ENCODE results near the gene RIMS1.

RIMS1 gene

GRCh38 chr6:71886184-71887005 lies at the start of gene RIMS1:
Gene RIMS1 (plus strand): TSS chr6:71886550. CDS start chr6:71887024, 474 bp downstream.
- peak; percentile 42 for ATAC-seq
- Mint-ChIP-seq H3K4me1 (peaks cover 6% of the 10 kb centered on the region), H3K4me3 (peak within 1 kb of the TSS; percentile 2), H3K27me3 (peaks cover 47% of the 10 kb centered on the region), H3K9me3 (no peaks in the 10 kb centered on the region), H3K36me3 (no peaks in the 10 kb centered on the region), H3K27ac (no peak within 1 kb of the TSS)

GRCh38 chr6:71851214-71851613 lies 35.1 kb upstream of the RIMS1 start:
- H3K27me3 Mint-ChIP-seq: no peaks in the 10 kb centered on the region
- no peak overlapping the region for H3K4me3 Mint-ChIP-seq
- peaks cover 3% of the 10 kb centered on the region for H3K9me3 Mint-ChIP-seq
- no peaks in the 10 kb centered on the region for H3K36me3 Mint-ChIP-seq
- no peak overlapping the region for H3K27ac Mint-ChIP-seq
- no peak for ATAC-seq
- H3K4me1 Mint-ChIP-seq: no peaks in the 10 kb centered on the region

GRCh38 chr6:71852948-71853347 lies 33.4 kb upstream of the RIMS1 start:
- Mint-ChIP-seq H3K4me1 (no peaks in the 10 kb centered on the region), H3K27me3 (no peaks in the 10 kb centered on the region), H3K27ac (no peak overlapping the region), H3K9me3 (peaks cover 3% of the 10 kb centered on the region), H3K4me3 (no peak overlapping the region), H3K36me3 (no peaks in the 10 kb centered on the region)
- ATAC-seq: no peak

GRCh38 chr6:71855406-71855805 lies 30.9 kb upstream of the RIMS1 start:
- Mint-ChIP-seq H3K4me3 (no peak overlapping the region), H3K27me3 (no peaks in the 10 kb centered on the region), H3K4me1 (no peaks in the 10 kb centered on the region), H3K9me3 (peaks cover 3% of the 10 kb centered on the region), H3K36me3 (no peaks in the 10 kb centered on the region), H3K27ac (no peak overlapping the region)
- ATAC-seq: no peak

GRCh38 chr6:71879016-71879415 lies 7.3 kb upstream of the RIMS1 start:
- H3K4me1 Mint-ChIP-seq: no peaks in the 10 kb centered on the region
- no peak overlapping the region for H3K4me3 Mint-ChIP-seq
- peaks cover 9% of the 10 kb centered on the region for H3K27me3 Mint-ChIP-seq
- no peak for ATAC-seq
- no peaks in the 10 kb centered on the region for H3K36me3 Mint-ChIP-seq
- H3K27ac Mint-ChIP-seq: no peak overlapping the region
- peaks cover 4% of the 10 kb centered on the region for H3K9me3 Mint-ChIP-seq

GRCh38 chr6:71887006-71887743 lies 825 bp downstream of the RIMS1 start:
- Mint-ChIP-seq H3K27me3 (peaks cover 47% of the 10 kb centered on the region), H3K4me3 (no peak overlapping the region), H3K27ac (no peak overlapping the region), H3K4me1 (peaks cover 6% of the 10 kb centered on the region), H3K9me3 (no peaks in the 10 kb centered on the region), H3K36me3 (no peaks in the 10 kb centered on the region)
- ATAC-seq: peak; percentile 6

- no peaks in the 10 kb centered on the region for H3K9me3 Mint-ChIP-seq
- no peak for ATAC-seq
- H3K27ac Mint-ChIP-seq: no peak overlapping the region
- no peak overlapping the region for H3K4me3 Mint-ChIP-seq
- peaks cover 47% of the 10 kb centered on the region for H3K27me3 Mint-ChIP-seq
- no peaks in the 10 kb centered on the region for H3K36me3 Mint-ChIP-seq
- peaks cover 6% of the 10 kb centered on the region for H3K4me1 Mint-ChIP-seq
Observed at GRCh38 chr6:71887744-71888230, 1.4 kb downstream of the RIMS1 start.

- Mint-ChIP-seq H3K27ac (no peak overlapping the region), H3K27me3 (peaks cover 39% of the 10 kb centered on the region), H3K36me3 (no peaks in the 10 kb centered on the region), H3K9me3 (no peaks in the 10 kb centered on the region), H3K4me1 (peaks cover 6% of the 10 kb centered on the region), H3K4me3 (no peak overlapping the region)
- ATAC-seq: no peak
Observed at GRCh38 chr6:71888756-71889340, 2.5 kb downstream of the RIMS1 start.

- H3K27me3 Mint-ChIP-seq: peaks cover 34% of the 10 kb centered on the region
- H3K36me3 Mint-ChIP-seq: no peaks in the 10 kb centered on the region
- peaks cover 6% of the 10 kb centered on the region for H3K4me1 Mint-ChIP-seq
- no peak overlapping the region for H3K27ac Mint-ChIP-seq
- no peak for ATAC-seq
- no peak overlapping the region for H3K4me3 Mint-ChIP-seq
- H3K9me3 Mint-ChIP-seq: no peaks in the 10 kb centered on the region
Observed at GRCh38 chr6:71889366-71889765, 3.0 kb downstream of the RIMS1 start.

- Mint-ChIP-seq H3K9me3 (no peaks in the 10 kb centered on the region), H3K36me3 (no peaks in the 10 kb centered on the region), H3K4me3 (no peak overlapping the region), H3K27me3 (peaks cover under 1% of the 10 kb centered on the region), H3K27ac (no peak overlapping the region), H3K4me1 (no peaks in the 10 kb centered on the region)
- ATAC-seq: no peak
Observed at GRCh38 chr6:71892641-71893040, 6.3 kb downstream of the RIMS1 start.

GRCh38 chr6:71900642-71901041 lies 14.3 kb downstream of the RIMS1 start:
- H3K36me3 Mint-ChIP-seq: no peaks in the 10 kb centered on the region
- H3K4me1 Mint-ChIP-seq: no peaks in the 10 kb centered on the region
- no peaks in the 10 kb centered on the region for H3K9me3 Mint-ChIP-seq
- ATAC-seq: no peak
- no peak overlapping the region for H3K4me3 Mint-ChIP-seq
- H3K27me3 Mint-ChIP-seq: no peaks in the 10 kb centered on the region
- H3K27ac Mint-ChIP-seq: no peak overlapping the region

GRCh38 chr6:71902261-71902660 lies 15.9 kb downstream of the RIMS1 start:
- no peaks in the 10 kb centered on the region for H3K9me3 Mint-ChIP-seq
- H3K4me3 Mint-ChIP-seq: no peak overlapping the region
- no peaks in the 10 kb centered on the region for H3K27me3 Mint-ChIP-seq
- H3K36me3 Mint-ChIP-seq: no peaks in the 10 kb centered on the region
- H3K27ac Mint-ChIP-seq: no peak overlapping the region
- ATAC-seq: no peak
- no peaks in the 10 kb centered on the region for H3K4me1 Mint-ChIP-seq

- H3K27ac Mint-ChIP-seq: no peak overlapping the region
- H3K36me3 Mint-ChIP-seq: no peaks in the 10 kb centered on the region
- no peak for ATAC-seq
- H3K9me3 Mint-ChIP-seq: no peaks in the 10 kb centered on the region
- H3K27me3 Mint-ChIP-seq: no peaks in the 10 kb centered on the region
- no peak overlapping the region for H3K4me3 Mint-ChIP-seq
- H3K4me1 Mint-ChIP-seq: no peaks in the 10 kb centered on the region
Observed at GRCh38 chr6:71906813-71907212, 20.5 kb downstream of the RIMS1 start.

- no peaks in the 10 kb centered on the region for H3K27me3 Mint-ChIP-seq
- H3K36me3 Mint-ChIP-seq: no peaks in the 10 kb centered on the region
- ATAC-seq: peak; percentile 35
- H3K4me1 Mint-ChIP-seq: no peaks in the 10 kb centered on the region
- no peaks in the 10 kb centered on the region for H3K9me3 Mint-ChIP-seq
- no peak overlapping the region for H3K4me3 Mint-ChIP-seq
- no peak overlapping the region for H3K27ac Mint-ChIP-seq
Observed at GRCh38 chr6:71908162-71908765, 21.9 kb downstream of the RIMS1 start.

All from stimulated activated memory B cell treated with anti-CD40 and anti-IgM and Interleukin-4, amounts not matched to agents 10 μg/mL and 1 μg/mL and 100 μg/mL, for 72 hours (primary cell).